ENCODE results near the gene KRT23.

Gene KRT23

DNA sequence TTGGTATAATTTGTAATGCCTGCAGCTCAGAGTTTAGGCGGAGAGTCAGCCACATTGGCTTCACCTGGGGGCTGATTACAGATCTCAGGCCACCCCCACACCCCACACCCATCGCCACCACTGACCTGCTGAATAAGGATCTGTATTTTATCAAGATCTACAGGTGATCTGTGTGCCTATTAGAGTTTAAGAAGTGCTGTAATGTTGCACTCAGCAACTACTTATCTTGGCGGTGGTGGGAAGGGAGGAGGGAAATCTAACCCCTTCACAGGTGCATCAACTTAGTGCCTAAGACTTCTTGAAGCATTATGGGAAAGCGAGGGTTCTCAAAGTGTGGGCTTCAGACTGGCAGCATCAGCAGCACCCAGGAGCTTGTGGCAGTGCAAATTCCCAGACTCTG lies 34.9 kb downstream of the KRT23 start:
- no peaks in the 10 kb centered on the region for H3K79me2 ChIP-seq (ENCODE audit: insufficient read depth, low read length)
- H3K27me3 ChIP-seq (ENCODE audit: insufficient read depth, low read length, poor library complexity, severe bottlenecking) = no peaks in the 10 kb centered on the region
- no peak overlapping the region for H3K9ac ChIP-seq (ENCODE audit: low read depth, low read length, poor library complexity, severe bottlenecking)
- no peaks in the 10 kb centered on the region for H3K9me3 ChIP-seq (ENCODE audit: insufficient read depth, low read depth, low read length)
- no peaks in the 10 kb centered on the region for H3F3A ChIP-seq (ENCODE audit: low read depth)
- no peak overlapping the region for H2AFZ ChIP-seq (ENCODE audit: low read length)
- H3K9me2 ChIP-seq (replicated peaks; ENCODE audit: low read depth, low read length) = no peaks in the 10 kb centered on the region
- no peak overlapping the region for H3K4me3 ChIP-seq (ENCODE audit: low read length, poor library complexity, severe bottlenecking)
- H3K4me2 ChIP-seq (ENCODE audit: low read depth, low read length, poor library complexity, severe bottlenecking) = no peak overlapping the region
- no peaks in the 10 kb centered on the region for H3K36me3 ChIP-seq (ENCODE audit: insufficient read depth, low read length)
- TF ChIP-seq CTCF (conservative IDR thresholded peaks at IDR 0.05; ENCODE audit: low read length) (no peak), EZH2phosphoT487 (IDR thresholded peaks at IDR 0.05; ENCODE audit: borderline replicate concordance) (no peak)
- H4K20me1 ChIP-seq (ENCODE audit: insufficient read depth, low read length, poor library complexity, severe bottlenecking) = no peaks in the 10 kb centered on the region
- H3K4me1 ChIP-seq (ENCODE audit: insufficient read depth, low read length, poor library complexity, severe bottlenecking) = no peaks in the 10 kb centered on the region

DNA sequence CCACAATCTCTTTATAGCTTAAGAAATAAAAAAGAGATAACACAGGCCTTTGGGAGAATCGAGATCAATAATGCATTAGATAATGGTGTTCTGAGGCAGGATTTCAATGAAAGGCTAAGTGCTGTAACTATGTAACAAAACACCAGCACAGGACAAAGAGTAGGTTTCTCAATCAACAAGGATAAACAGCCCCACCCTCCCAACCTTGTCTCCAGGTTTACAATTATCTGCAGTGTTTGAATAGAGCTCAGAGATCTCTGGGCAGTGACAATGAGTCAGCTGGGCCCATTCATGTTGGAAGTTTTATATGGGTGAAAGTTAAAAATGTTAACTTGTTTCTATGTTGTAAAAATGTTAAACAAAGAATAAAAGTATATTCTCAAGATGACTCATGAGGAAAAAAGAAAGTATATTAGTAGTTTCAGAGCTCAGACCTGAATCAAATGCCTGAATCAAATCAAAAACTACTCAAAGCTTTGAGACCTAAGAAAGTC lies 35.4 kb downstream of the KRT23 start:
- Histone ChIP-seq H2AFZ (ENCODE audit: low read length) (no peak overlapping the region), H3K36me3 (ENCODE audit: insufficient read depth, low read length) (no peaks in the 10 kb centered on the region), H4K20me1 (ENCODE audit: insufficient read depth, low read length, poor library complexity, severe bottlenecking) (no peaks in the 10 kb centered on the region), H3K4me1 (ENCODE audit: insufficient read depth, low read length, poor library complexity, severe bottlenecking) (no peaks in the 10 kb centered on the region), H3K9me2 (replicated peaks; ENCODE audit: low read depth, low read length) (no peaks in the 10 kb centered on the region), H3K4me2 (ENCODE audit: low read depth, low read length, poor library complexity, severe bottlenecking) (no peak overlapping the region), H3K9ac (ENCODE audit: low read depth, low read length, poor library complexity, severe bottlenecking) (no peak overlapping the region), H3K9me3 (ENCODE audit: insufficient read depth, low read depth, low read length) (no peaks in the 10 kb centered on the region), H3F3A (ENCODE audit: low read depth) (no peaks in the 10 kb centered on the region), H3K79me2 (ENCODE audit: insufficient read depth, low read length) (no peaks in the 10 kb centered on the region), H3K27me3 (ENCODE audit: insufficient read depth, low read length, poor library complexity, severe bottlenecking) (no peaks in the 10 kb centered on the region), H3K4me3 (ENCODE audit: low read length, poor library complexity, severe bottlenecking) (no peak overlapping the region)
- TF ChIP-seq EZH2phosphoT487 (IDR thresholded peaks at IDR 0.05; ENCODE audit: borderline replicate concordance) (no peak), CTCF (conservative IDR thresholded peaks at IDR 0.05; ENCODE audit: low read length) (no peak)

DNA sequence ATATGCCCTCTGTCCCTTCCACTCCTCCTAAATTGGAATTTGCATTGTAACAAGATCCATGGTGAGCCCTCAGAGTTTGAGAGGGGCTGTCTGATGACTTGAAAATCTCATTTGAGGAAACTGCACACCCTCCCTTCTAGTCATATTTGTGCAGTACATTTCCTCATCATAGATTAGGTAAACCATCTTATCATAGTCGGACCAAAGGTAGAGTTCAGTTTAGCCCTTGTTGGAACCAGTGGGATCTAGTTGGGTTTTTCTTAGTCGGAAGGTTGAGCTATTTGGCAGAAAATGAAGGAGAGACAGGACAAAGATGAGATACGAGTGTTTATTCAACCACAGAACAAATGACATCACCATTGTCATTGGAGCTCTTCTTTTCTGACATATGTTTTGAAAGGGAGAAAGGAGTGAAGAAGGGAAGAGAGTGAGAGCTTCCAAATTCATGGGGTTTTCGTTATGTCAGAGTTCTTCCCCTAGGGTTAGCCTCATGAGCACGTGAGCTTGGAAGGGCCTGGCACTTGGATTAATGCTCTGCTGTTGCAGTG lies 36.6 kb downstream of the KRT23 start:
- Histone ChIP-seq H2AFZ (ENCODE audit: low read length) (no peak overlapping the region), H3K79me2 (ENCODE audit: insufficient read depth, low read length) (no peaks in the 10 kb centered on the region), H3K4me2 (ENCODE audit: low read depth, low read length, poor library complexity, severe bottlenecking) (no peak overlapping the region), H3K9me3 (ENCODE audit: insufficient read depth, low read depth, low read length) (no peaks in the 10 kb centered on the region), H3K36me3 (ENCODE audit: insufficient read depth, low read length) (no peaks in the 10 kb centered on the region), H3K4me3 (ENCODE audit: low read length, poor library complexity, severe bottlenecking) (no peak overlapping the region), H3K4me1 (ENCODE audit: insufficient read depth, low read length, poor library complexity, severe bottlenecking) (no peaks in the 10 kb centered on the region), H3K9ac (ENCODE audit: low read depth, low read length, poor library complexity, severe bottlenecking) (no peak overlapping the region), H3K27me3 (ENCODE audit: insufficient read depth, low read length, poor library complexity, severe bottlenecking) (no peaks in the 10 kb centered on the region), H3F3A (ENCODE audit: low read depth) (no peaks in the 10 kb centered on the region), H4K20me1 (ENCODE audit: insufficient read depth, low read length, poor library complexity, severe bottlenecking) (no peaks in the 10 kb centered on the region), H3K9me2 (replicated peaks; ENCODE audit: low read depth, low read length) (no peaks in the 10 kb centered on the region)
- no peak for TF ChIP-seq CTCF (conservative IDR thresholded peaks at IDR 0.05; ENCODE audit: low read length)
- TF ChIP-seq EZH2phosphoT487 (IDR thresholded peaks at IDR 0.05; ENCODE audit: borderline replicate concordance) = no peak
